ENCODE results near the gene RBM7.

GRCh38 chr11:114432893-114433292, 32.4 kb downstream of the RBM7 start:
- TF ChIP-seq CTCF (optimal IDR thresholded peaks at IDR 0.05 in 1 of 3, IDR thresholded peaks at IDR 0.05 in 1 of 3, conservative IDR thresholded peaks at IDR 0.05 in 1 of 3; ENCODE audit: extremely low read depth in 1 of 3, insufficient read depth in 2 of 3, low read length in 3 of 3): no peak
- TF ChIP-seq EZH2 (IDR thresholded peaks at IDR 0.05; ENCODE audit: low read length): no peak
